Trophoblast cell (in vitro differentiated cells and primary cell): ENCODE results near the gene TMEM273. TPM values are rescaled to one million over a fixed set of nuclear protein-coding genes. Genes with fewer than 3 reads are reported as not detected.

Experiments
- DNase-seq, 2 donors: peaks; one replicate each; pipeline ENCODE4 v3.0.0-alpha.2; 2016
- H2AFZ ChIP-seq: 2 replicates; pipeline ENCODE4 v1.6.1; 2013; ENCODE audit warnings: low read length, moderate library complexity, mild to moderate bottlenecking; ENCODE audit not compliant: insufficient read depth, poor library complexity
- H2AK5ac ChIP-seq: 2 replicates; pipeline ENCODE4 v1.6.1; 2013; ENCODE audit warnings: mild to moderate bottlenecking, low read length
- H2BK120ac ChIP-seq: 2 replicates; pipeline ENCODE4 v1.6.1; 2013; ENCODE audit warnings: low read length, mild to moderate bottlenecking, moderate library complexity; ENCODE audit not compliant: insufficient read depth, poor library complexity
- H2BK12ac ChIP-seq: 2 replicates; pipeline ENCODE4 v1.6.1; 2013; ENCODE audit warnings: mild to moderate bottlenecking, low read length, moderate library complexity
- H2BK5ac ChIP-seq: 2 replicates; pipeline ENCODE4 v1.6.1; 2013; ENCODE audit warnings: low read length, low read depth, moderate library complexity, mild to moderate bottlenecking; ENCODE audit not compliant: poor library complexity
- H3K14ac ChIP-seq: 2 replicates; pipeline ENCODE4 v1.6.1; 2013; ENCODE audit warnings: mild to moderate bottlenecking, low read length
- H3K18ac ChIP-seq: 2 replicates; pipeline ENCODE4 v1.6.1; 2013; ENCODE audit warnings: mild to moderate bottlenecking, low read length
- H3K23ac ChIP-seq: 2 replicates; pipeline ENCODE4 v1.6.1; 2013; ENCODE audit warnings: low read length
- H3K27ac ChIP-seq: 2 replicates; pipeline ENCODE4 v1.5.1; 2013; ENCODE audit warnings: low read depth, mild to moderate bottlenecking, inconsistent platforms, low read length, moderate library complexity
- H3K27me3 ChIP-seq: 2 replicates; pipeline ENCODE4 v1.6.1; 2013; ENCODE audit warnings: inconsistent platforms, mild to moderate bottlenecking, low read length, moderate library complexity; ENCODE audit not compliant: insufficient read depth
- H3K36me3 ChIP-seq, 2 experiments: 1 replicate in 1 of 2; 2 replicates in 1 of 2; pipeline ENCODE4 v1.6.1; 2013; ENCODE audit warnings: low read length in 2 of 2, mild to moderate bottlenecking in 2 of 2, moderate library complexity in 1 of 2; ENCODE audit not compliant: insufficient read depth in 2 of 2, control insufficient read depth in 1 of 2
- H3K4ac ChIP-seq: 2 replicates; pipeline ENCODE4 v1.6.1; 2013; ENCODE audit warnings: low read depth, mild to moderate bottlenecking, low read length, moderate library complexity
- H3K4me1 ChIP-seq, 2 experiments: 1 replicate in 1 of 2; 2 replicates in 1 of 2; pipeline ENCODE4 v1.6.1; 2013; ENCODE audit warnings: low read length in 2 of 2, mild to moderate bottlenecking in 2 of 2, moderate library complexity in 1 of 2; ENCODE audit not compliant: insufficient read depth in 2 of 2, control insufficient read depth in 1 of 2
- H3K4me2 ChIP-seq: 2 replicates; pipeline ENCODE4 v1.6.1; 2013; ENCODE audit warnings: inconsistent platforms, mild to moderate bottlenecking, low read length, moderate library complexity
- H3K4me3 ChIP-seq: 2 replicates; pipeline ENCODE4 v1.5.1; 2013; ENCODE audit warnings: mild to moderate bottlenecking, low read depth, low read length, inconsistent platforms
- H3K79me1 ChIP-seq: one replicate; pipeline ENCODE4 v1.6.1; 2013; ENCODE audit warnings: low read length
- H3K79me2 ChIP-seq: 2 replicates; pipeline ENCODE4 v1.6.1; 2013; ENCODE audit warnings: low read length, mild to moderate bottlenecking; ENCODE audit not compliant: control insufficient read depth, insufficient read depth, poor library complexity
- H3K9ac ChIP-seq: 2 replicates; pipeline ENCODE4 v1.6.1; 2013; ENCODE audit warnings: mild to moderate bottlenecking, low read length
- H3K9me3 ChIP-seq: 2 replicates; pipeline ENCODE4 v1.6.1; 2013; ENCODE audit warnings: low read depth, mild to moderate bottlenecking, control low read depth, inconsistent platforms, low read length; ENCODE audit not compliant: insufficient read depth
- H4K12ac ChIP-seq: 2 replicates; pipeline ENCODE4 v1.6.1; 2013; ENCODE audit warnings: low read depth, mild to moderate bottlenecking, low read length, moderate library complexity
- H4K8ac ChIP-seq: 2 replicates; pipeline ENCODE4 v1.6.1; 2013; ENCODE audit warnings: low read depth, mild to moderate bottlenecking, low read length, moderate library complexity
- H4K91ac ChIP-seq: one replicate; pipeline ENCODE4 v1.6.1; 2013; ENCODE audit warnings: low read depth, mild to moderate bottlenecking, low read length, moderate library complexity
- WGBS: extraction: QIAGEN DNeasy Blood & Tissue Kit; methylation state at CpG from one replicate; pipeline ENCODE4 v1.1.7; 2013; ENCODE audit warnings: missing lambda C conversion rate; ENCODE audit not compliant: insufficient read length, insufficient coverage; ENCODE audit errors: extremely low coverage; 5-methylcytosine and 5-hydroxymethylcytosine counted together
- polyA plus RNA-seq: library from polyadenylated mRNA; stranded (reverse); fragments of 200-250 nt; gene quantifications from 2 replicates; pipeline ENCODE4 v1.2.3, GENCODE V29; 2013

Gene TMEM273
- 0.07 and 0.15 TPM in 2 replicates for polyA plus RNA-seq

DNA sequence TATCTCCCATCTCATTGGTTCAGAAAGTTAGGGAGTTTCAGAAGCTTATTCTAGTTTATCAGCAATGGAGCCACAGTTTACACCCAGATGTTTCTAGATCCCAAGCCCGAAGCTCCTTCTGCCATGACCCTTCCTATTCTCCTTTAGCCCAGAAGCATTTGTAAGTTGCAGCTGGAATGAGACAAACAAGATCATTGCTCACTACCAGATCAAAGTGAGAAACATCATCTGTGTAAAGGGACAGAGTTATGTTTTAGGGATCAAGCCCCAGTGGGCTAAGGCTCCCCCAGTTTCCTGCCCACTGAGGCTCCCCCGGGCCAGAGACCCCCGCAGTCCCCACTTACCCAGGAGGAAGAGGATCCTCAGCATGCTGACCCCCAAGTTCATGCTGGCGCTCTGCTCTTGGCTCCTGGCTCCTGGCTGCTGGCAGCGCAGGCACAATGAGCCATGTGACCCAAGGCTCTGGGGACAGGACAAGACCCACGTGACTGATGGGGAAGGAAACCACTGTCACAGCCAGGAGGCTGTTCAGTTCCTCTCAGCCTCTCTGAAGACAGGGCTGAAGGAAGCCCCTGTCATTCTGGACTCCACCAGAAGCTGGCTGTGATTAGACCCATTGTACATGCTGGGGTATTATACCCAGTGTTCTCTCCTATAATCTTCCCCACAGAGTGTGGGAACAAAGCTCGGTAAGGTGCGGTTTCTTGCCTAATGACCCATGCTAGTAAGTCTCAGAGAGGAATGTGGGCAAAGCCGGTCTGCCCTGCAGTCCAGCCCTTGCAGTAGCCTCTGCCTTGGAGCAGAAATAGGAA lies at the start of gene TMEM273:
Gene TMEM273, minus strand, starts transcription at position 442 of the 812 bp plus-strand sequence. Its CDS starts 55 bp downstream, at position 387.
- no peak within 1 kb of the TSS for H2BK5ac ChIP-seq
- H3K4me3 ChIP-seq = no peak within 1 kb of the TSS
- H3K36me3 ChIP-seq = no peaks in the 10 kb centered on the region

GRCh38 chr10:49237985-49238384 lies 49.8 kb upstream of the TMEM273 start:
- no peak overlapping the region for H3K18ac ChIP-seq
- H3K4me3 ChIP-seq = no peak overlapping the region
- H3K27ac ChIP-seq = no peak overlapping the region
- no peak overlapping the region for H2AK5ac ChIP-seq
- H3K36me3 ChIP-seq = no peaks in the 10 kb centered on the region
- H3K4me1 ChIP-seq = no peaks in the 10 kb centered on the region
- H4K8ac ChIP-seq = no peak overlapping the region
- H3K9ac ChIP-seq = no peak overlapping the region
- no peak overlapping the region for H4K12ac ChIP-seq
- no peak overlapping the region for H2AFZ ChIP-seq
- no peak overlapping the region for H2BK5ac ChIP-seq
- H3K4ac ChIP-seq = no peak overlapping the region
- no peak overlapping the region for H2BK12ac ChIP-seq
- H3K4me2 ChIP-seq = no peak overlapping the region
- no peak overlapping the region for H4K91ac ChIP-seq
- no peak for DNase-seq
- no peaks in the 10 kb centered on the region for H3K27me3 ChIP-seq
- no peak overlapping the region for H2BK120ac ChIP-seq
- H3K79me2 ChIP-seq = no peaks in the 10 kb centered on the region
- no CpG with 5 or more reads among the region's 1 CpG for WGBS
- H3K79me1 ChIP-seq = no peaks in the 10 kb centered on the region
- peaks cover 7% of the 10 kb centered on the region for H3K9me3 ChIP-seq
- H3K14ac ChIP-seq = no peak overlapping the region
- no peak overlapping the region for H3K23ac ChIP-seq

More for the DNA sequence above, at the start of gene TMEM273:
- Histone ChIP-seq H3K23ac (no peak within 1 kb of the TSS), H4K91ac (no peak within 1 kb of the TSS), H4K8ac (no peak within 1 kb of the TSS), H3K79me2 (no peaks in the 10 kb centered on the region), H3K4ac (no peak within 1 kb of the TSS), H3K27me3 (no peaks in the 10 kb centered on the region), H3K18ac (no peak within 1 kb of the TSS), H2AK5ac (no peak within 1 kb of the TSS), H2BK120ac (no peak within 1 kb of the TSS), H4K12ac (no peak within 1 kb of the TSS), H3K9me3 (no peaks in the 10 kb centered on the region), H3K27ac (no peak within 1 kb of the TSS), H3K9ac (no peak within 1 kb of the TSS), H3K4me2 (no peak within 1 kb of the TSS), H2BK12ac (no peak within 1 kb of the TSS), H2AFZ (no peak within 1 kb of the TSS), H3K4me1 (peaks cover 2 to 6% of the 10 kb centered on the region in 2 experiments), H3K14ac (no peak within 1 kb of the TSS), H3K79me1 (no peaks in the 10 kb centered on the region)
- peak; percentile 11 to 23 for DNase-seq
- WGBS = no CpG with 5 or more reads among the region's 9 CpGs

DNA sequence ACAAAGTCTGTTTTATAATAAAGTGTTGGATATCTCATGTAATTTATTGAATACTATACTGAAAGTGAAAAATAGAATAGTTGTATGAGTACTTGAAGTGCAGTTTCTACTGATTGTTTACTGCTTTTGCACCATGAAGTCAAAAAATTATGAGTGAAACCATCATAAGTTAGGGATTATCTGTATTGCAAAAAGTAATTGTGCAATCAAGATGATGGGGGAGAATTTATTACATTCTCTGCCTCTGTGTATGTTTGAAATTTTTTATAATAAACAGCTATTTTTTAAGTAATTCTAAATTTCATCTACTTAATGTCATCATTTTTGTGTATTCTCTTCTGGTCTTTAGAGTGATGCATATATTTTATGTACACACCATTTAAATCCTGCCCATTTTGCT lies 47.2 kb upstream of the TMEM273 start:
- Histone ChIP-seq H3K4me2 (no peak overlapping the region), H2BK5ac (no peak overlapping the region), H3K79me1 (no peaks in the 10 kb centered on the region), H3K79me2 (no peaks in the 10 kb centered on the region), H2BK120ac (no peak overlapping the region), H3K4ac (no peak overlapping the region), H3K14ac (no peak overlapping the region), H3K27me3 (no peaks in the 10 kb centered on the region), H3K23ac (no peak overlapping the region), H3K27ac (no peak overlapping the region), H3K36me3 (no peaks in the 10 kb centered on the region), H3K9ac (no peak overlapping the region), H4K91ac (no peak overlapping the region), H4K8ac (no peak overlapping the region), H2BK12ac (no peak overlapping the region), H4K12ac (no peak overlapping the region), H3K18ac (no peak overlapping the region), H3K4me1 (no peaks in the 10 kb centered on the region), H2AK5ac (no peak overlapping the region), H3K9me3 (peaks cover 2% of the 10 kb centered on the region), H3K4me3 (no peak overlapping the region), H2AFZ (no peak overlapping the region)
- no peak for DNase-seq

- Histone ChIP-seq H3K23ac (no peak overlapping the region), H3K14ac (no peak overlapping the region), H4K91ac (no peak overlapping the region), H3K18ac (no peak overlapping the region), H3K27me3 (no peaks in the 10 kb centered on the region), H2BK120ac (no peak overlapping the region), H3K79me1 (no peaks in the 10 kb centered on the region), H4K8ac (no peak overlapping the region), H3K4ac (no peak overlapping the region), H3K27ac (no peak overlapping the region), H3K4me3 (no peak overlapping the region), H3K9me3 (peaks cover 3% of the 10 kb centered on the region), H2BK5ac (no peak overlapping the region), H3K9ac (no peak overlapping the region), H3K4me2 (no peak overlapping the region), H2BK12ac (no peak overlapping the region), H3K36me3 (no peaks in the 10 kb centered on the region), H4K12ac (no peak overlapping the region), H2AK5ac (no peak overlapping the region), H2AFZ (no peak overlapping the region), H3K79me2 (no peaks in the 10 kb centered on the region), H3K4me1 (no peaks in the 10 kb centered on the region)
- WGBS = no CpG with 5 or more reads among the region's 5 CpGs
- DNase-seq = no peak
Measured at GRCh38 chr10:49231086-49231820, 43.1 kb upstream of the TMEM273 start.
